Raji (cell line): Measurements from ENCODE around the gene ASCL2.

Source experiments
- POLR2A ChIP-seq: IDR thresholded peaks from 2 replicates; pipeline ENCODE4 v1.6.1; 2011; ENCODE audit warnings: low read depth, low read length, control low read depth; ENCODE audit not compliant: insufficient read depth

The ASCL2 gene

DNA sequence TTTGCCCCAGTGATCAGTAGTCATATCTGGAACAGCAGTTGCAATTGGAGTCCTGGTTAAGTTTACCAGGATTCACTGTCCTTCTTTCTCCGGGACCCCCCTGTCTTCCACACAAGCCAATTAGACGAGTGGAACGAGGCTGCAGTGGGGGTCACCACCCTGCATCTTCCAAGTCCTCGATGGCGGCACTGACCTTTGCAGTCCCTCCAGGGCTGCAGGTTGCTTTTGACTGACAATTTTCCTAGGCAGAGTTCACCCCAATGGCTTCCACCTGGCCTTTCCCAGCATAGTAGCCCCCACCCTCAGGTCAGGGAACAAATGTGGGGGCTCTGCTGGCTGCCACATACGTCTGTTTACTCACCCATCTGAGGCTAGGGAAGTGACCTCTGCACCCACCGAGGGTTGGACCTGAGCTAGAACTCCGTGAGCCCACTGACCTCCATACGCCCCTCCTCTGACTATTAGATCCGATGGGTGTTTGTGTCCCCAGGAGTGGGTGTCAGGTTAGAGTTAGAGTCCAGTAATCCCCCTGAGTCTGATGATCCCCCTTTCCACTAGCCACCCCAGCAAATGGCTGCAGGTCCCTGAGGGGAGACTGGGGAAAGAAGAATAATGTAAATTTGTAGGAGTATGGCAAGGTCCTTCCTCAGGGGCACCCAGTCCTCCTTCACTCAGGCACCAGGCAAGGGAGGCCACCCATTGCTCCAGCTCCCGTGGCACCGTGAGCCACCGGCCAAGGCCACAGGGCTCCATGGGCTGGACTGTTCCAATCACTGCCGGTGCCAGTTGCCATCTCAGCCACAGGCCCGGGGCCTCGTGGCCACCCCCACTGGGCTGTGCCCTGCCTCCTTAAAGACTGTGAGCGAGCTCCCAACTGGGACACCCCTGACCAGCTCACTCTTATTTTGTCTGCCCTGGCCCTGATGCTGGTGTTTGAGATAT, 25.9 kb upstream of the ASCL2 start:
- TF ChIP-seq POLR2A: no peak

DNA sequence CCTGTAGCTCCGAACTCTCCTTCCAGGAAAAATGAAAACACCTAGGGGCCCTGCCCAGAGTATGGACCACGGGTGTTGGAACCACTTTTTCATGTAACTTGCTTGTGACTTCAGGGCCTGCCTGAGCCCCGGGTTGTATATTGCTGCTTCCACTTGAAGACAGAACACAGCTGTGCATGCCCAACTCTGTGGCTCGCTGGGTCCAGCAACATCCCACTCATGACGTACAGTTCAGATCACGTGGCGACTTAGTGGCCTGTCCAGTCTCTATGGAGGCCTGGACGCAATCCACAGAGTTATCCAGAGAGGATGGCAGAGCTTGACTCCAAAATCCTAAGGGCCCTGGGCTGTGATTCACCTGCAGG, 24.5 kb upstream of the ASCL2 start:
- no peak for TF ChIP-seq POLR2A

DNA sequence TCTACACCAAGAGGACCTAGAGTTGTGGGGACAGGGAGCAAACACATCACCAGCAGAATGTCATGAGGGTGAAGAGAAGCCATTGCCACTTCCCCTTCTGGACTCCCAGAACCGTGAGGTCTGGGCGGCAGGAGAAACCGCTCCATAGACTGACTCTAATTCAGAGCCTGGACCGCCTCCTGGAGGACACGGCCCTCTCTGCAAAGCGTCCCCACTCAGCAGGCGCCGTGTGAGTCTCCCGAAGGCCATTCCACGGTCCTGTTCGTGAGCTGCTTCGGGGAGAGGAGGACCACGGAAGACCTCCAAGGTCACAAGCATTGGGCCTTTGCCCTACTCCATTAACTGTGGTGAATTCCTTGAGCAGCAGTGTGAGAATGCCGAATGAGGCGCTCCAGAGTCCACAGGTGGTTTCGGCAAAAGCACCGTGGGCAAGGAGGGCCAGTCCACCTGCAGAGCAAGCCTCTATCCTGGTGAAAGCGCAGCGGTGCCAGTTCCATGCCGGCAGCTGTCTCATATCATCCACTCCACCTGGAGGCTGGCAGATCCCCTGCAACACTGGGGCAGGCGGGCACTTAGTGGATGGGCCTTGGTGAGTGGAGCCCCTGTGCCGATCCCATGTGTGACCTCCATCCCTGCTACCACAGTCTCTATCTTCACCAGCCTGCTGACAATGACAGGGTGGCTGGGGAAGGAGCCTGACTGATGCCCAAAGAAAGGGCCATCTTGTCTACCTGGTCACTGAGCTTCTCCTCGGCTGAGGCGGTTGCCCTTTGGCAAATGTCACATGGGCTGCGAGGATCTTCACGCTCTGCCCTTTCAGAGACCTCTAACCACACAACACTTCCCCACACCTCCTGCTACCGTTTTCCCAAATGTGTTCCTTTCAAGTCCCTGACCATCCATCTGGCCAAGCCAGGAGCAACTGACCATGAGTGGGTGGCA, 23.9 kb upstream of the ASCL2 start:
- no peak for TF ChIP-seq POLR2A

DNA sequence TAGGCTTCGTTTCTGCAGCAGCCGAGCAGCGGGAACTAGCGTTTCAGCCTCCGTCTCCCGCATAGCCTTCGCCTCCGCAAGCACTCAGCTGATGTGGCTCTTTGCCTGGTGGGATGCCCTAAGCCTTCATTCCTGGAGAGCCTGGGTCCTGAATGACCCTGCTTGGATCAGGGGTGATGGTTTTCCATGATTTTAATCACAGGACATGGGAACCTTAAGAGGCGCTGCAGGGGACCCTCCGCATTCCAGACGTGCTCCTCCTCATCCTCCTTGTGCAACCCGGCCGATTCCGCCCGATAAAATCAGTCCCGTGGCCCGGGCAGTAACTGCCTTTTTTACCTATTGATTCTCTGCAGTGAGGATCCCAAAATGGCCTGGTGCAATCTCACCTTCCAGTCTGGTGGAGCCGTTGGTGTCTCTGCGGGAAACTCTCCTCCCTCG, 23.2 kb upstream of the ASCL2 start:
- TF ChIP-seq POLR2A: no peak

DNA sequence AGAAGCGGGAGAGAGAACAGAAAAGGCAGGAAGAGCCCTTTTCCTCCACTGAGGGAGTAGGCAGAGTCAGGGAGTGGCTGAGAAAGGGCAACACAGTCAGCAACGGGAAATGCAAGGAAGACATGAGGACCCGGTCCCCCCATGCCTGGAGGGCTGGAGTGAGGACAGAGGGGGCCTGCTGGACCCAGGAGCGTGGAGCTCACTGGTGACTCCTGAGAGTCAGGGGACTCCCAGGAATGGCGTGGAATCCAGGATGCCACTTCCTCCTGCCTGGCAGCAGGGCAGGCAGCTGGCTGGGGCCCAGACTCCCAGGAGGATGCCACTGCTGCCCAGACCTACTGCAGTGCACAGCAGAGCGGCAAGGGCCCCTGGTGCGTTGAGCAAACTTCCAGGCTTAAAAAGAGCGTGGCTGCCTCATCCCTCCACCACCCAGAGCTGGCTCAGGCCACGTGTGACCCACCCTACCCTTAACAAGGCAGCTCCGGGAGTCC, 20.0 kb upstream of the ASCL2 start:
- no peak for TF ChIP-seq POLR2A

DNA sequence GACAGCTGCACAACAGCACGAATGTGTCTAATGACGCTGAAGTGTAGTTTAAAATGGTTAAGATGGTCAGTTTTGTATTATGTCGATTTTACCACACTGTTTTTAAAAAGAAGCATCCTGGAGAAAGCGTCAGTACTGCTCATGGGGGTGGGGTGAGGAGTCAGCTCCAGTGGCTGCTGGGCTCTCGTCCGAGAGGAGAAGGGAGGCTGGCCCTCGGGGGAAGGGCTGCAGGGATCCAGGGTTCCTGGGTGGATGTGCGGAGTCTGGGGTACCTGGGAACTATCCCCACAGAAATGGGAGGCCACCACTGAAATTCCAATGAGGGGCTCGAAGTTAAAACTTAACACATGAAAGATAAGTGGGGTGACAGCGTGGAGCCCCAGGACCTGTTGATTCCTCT, 19.5 kb upstream of the ASCL2 start:
- no peak for TF ChIP-seq POLR2A

DNA sequence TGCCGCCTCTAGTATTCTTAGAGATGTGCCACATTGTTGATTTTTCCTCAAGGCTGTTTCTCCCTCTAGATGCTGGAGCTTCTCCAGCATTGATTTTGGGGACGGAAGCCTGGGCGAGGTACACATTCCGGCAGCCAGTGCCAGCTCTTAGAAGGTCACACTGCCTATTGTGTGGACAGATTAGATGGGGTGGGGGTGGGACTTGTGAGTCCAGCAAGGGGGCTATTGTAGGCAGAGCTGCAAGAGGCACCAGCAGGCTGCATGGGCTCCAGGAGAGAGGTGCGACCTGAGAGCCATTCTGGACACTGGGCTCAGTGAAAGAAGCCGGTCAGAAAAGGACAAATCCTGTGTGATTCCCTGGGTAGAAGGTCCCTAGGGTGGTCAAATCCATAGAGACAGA, 19.0 kb upstream of the ASCL2 start:
- TF ChIP-seq POLR2A: no peak

DNA sequence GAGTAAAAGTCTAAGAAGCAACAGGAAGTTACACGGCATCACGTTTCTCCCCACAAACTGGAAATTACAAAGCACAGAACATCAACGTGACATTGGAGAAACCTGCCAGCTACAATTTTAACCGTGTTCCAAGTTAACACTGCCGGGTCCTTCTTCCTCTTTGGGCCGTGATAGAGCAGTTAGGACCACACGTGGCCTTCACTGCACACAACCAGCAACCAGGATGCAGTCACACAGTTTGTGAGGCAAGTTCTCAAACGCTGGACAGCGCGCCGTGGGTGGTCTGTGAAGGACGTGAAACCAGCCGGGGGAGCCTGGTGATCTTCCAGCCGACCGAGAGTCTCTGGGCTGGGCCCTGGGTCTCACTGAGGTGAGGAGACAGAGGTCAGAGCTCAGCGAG, 16.7 kb upstream of the ASCL2 start:
- no peak for TF ChIP-seq POLR2A

DNA sequence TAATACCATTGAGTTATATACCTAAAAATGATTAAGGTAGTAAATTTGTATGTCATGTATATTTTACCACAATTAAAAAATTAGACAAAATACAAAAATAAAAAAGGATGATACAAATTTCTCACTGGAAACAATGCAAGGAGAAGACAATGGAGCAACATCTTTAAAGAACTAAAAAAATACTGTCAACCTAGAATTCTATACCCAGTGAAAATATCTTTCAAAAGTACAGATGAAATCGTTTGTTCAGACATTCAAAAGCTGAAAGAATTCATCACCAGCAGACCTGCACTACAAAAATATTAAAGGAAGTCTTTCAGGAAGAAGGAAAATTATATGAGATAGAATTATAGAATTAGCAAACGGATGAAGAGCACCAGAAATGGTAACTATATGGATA, 9.8 kb upstream of the ASCL2 start:
- no peak for TF ChIP-seq POLR2A

DNA sequence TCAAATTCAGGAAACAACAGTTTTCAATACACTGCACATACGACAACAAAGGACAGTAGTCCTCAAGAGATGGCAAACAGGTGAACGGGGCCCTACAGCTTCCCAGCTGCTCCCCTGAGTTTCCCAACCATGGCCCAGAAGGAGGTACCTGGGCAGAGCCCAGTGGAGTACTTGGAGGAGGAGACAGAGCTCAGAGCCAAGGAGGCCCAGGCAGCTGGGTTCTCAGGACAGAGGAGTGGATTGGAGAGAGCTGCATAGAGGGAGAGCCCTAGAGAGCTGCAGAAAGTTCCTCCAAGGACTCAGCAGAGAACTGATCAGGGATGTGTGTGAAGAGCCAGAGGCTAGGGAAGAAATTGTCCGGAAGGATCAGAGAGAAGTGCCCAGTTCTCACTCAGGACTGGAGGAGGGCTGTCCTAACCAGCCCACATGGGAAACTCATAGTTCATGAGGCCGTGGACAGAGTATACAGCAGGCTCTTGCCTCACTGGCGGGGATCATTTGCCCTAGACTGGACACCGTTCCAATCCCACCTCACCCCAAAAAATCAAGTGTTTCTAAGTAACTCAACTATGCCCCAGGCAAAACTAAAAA, 7.6 kb upstream of the ASCL2 start:
- TF ChIP-seq POLR2A: no peak

DNA sequence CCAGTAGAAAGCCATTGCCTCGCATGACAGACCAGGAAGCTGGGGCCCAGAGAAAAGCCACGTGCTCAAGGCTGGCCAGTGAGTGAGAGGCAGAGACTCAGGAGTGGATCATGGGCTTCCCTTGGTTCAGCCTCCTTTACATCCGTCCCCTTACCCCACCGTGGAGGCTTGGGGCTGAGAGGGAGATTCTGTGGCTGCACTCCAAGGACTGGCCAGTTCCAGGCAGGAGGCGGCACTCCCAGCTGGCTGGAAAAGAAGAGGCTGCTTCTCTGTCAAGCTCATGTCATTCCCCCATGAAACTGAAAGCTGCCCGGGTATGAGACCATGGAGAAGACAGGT, 6.6 kb upstream of the ASCL2 start:
- TF ChIP-seq POLR2A: no peak

DNA sequence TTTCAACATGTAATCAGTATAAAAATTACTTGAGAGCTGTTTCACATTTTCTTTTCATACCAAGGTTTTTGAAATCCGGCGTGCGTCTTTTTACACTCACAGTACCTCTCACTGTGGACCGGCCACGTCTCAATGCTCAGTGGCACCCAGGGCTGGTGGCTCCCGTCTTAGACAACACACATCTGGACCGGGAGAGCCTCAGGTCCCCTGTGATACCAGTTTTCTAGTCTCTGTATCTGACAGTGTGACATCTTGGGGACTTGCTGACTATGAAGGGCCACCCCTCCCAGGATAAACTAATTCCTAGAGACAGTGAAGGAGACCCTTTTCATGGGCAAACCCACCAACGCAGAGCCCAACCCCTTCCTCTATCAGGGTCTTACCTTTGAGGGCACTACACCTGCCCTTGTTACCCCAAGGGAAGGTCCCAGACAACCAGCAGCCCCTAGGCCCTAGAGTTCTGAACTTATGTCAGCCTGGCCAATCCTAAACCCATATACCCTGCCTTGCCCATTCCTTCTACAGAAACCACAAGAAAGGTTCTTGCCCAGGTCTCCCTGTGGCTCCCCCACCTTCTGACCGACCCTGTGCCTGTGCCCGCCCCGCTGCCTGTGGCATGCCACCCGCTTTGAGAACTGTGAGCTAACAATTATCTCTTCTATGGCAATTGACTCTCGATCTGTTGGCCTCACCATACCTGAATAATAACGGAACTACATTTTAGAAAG, 6.1 kb upstream of the ASCL2 start:
- no peak for TF ChIP-seq POLR2A

DNA sequence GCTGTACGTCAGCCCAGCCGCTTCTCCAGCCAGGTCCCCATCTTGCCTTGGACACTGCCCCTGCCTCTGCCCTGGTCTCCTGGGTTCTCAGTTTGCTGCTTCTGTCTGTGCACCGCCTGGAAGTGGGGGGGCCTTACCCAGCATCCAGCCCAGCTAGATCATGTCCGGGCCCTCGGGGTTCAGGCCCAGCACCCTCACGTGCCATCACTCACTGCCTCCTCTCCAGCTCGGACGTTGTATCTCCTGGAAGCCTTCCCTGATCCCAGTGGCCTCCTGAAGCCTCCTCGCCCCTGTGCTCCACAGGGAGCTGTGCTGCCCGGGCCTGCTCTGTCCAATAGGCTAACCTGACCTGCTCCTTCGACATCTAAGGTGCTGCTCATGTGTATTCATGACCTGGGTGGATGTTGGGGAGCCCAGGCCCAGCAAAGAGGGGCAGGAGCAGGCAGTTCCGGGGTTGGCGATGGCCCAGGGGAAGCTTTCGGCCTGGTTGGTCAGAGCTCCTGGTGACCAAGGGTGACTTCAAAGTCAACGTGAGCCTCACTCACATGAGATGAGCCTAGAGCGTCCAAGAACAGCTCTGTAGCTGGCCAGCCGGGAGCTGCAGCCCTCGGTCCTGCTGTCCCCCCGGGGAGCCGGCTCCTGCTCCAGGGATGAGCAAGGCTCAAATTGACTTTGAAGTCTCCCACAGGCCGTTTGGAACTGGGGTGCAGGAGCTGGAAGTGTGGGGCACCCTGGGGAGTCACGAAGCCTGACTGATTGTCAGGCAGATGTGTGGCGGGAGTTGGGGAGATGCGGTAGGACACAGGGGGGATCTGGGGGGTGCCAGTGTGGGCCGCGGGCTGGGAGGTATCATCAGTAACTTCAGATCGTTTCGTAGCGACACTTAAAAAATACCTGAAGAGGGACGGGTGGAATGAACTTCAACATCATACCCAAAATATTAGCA, 5.2 kb upstream of the ASCL2 start:
- TF ChIP-seq POLR2A: no peak

DNA sequence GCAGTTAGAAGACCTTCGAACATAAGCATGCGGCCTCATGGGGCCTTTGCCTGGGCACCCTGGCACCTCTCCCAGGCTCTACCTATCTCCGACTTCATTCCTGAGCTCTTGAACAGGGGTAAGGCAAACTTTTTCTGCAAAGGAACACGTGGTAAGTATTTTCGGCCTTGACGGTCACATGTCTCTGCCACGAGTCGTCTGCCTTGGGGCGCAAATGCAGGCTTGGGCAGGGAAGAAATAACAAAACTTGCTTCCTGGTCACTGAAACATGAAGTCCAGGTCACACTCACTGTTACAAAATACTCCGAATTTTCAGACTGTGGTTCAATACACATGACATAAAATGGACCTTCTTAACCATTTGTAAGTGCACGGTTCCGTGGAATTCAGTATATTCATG, 3.4 kb upstream of the ASCL2 start:
- TF ChIP-seq POLR2A: no peak
